H1 (cell line): ENCODE results near the gene MPP3. TPM values are rescaled to one million over a fixed set of nuclear protein-coding genes. Genes with fewer than 3 reads are reported as not detected.

Experiments
- CTCF ChIA-PET: fragments of 300-600 bp; sonication (Branson Sonifier 250); formaldehyde crosslinking; loops from one replicate; lab custom pipeline; 2021; ENCODE audit not compliant: partially characterized antibody; lab: Charles Lee
- POLR2A ChIA-PET: fragments of 300-600 bp; sonication (Branson Sonifier 250); formaldehyde crosslinking; loops from one replicate; lab custom pipeline; 2021; ENCODE audit warnings: inconsistent platforms; ENCODE audit not compliant: partially characterized antibody; lab: Charles Lee
- DNase-seq, 2 experiments: peaks; one replicate each; pipeline versions ENCODE4 v3.0.0 to v3.0.0-alpha.2; 2010 to 2022; ENCODE audit warnings: low spot score in 2 of 2, low read depth in 1 of 2, mixed read lengths in 1 of 2
- FAIRE-seq: peaks from 2 replicates; lab custom pipeline; 2011; peaks lifted over from hg19 to GRCh38; lab: Jason Lieb, UNC
- H2AFZ ChIP-seq: 2 replicates; pipeline ENCODE4 v1.8.1; 2012; ENCODE audit warnings: low read length, inconsistent platforms
- H2AK5ac ChIP-seq: 2 replicates; pipeline ENCODE4 v1.6.1; 2013; ENCODE audit warnings: low read depth, low read length
- H2BK120ac ChIP-seq: replicated peaks from 2 replicates; pipeline ENCODE3; 2013; ENCODE audit warnings: low read depth, low read length, inconsistent platforms
- H2BK12ac ChIP-seq: 2 replicates; pipeline ENCODE4 v1.6.1; 2013; ENCODE audit warnings: low read depth, low read length
- H2BK15ac ChIP-seq: 2 replicates; pipeline ENCODE4 v1.6.1; 2013; ENCODE audit warnings: low read length
- H2BK20ac ChIP-seq: 2 replicates; pipeline ENCODE4 v1.6.1; 2013; ENCODE audit warnings: low read length
- H2BK5ac ChIP-seq: 2 replicates; pipeline ENCODE4 v1.6.1; 2013; ENCODE audit warnings: low read depth, low read length
- H3K14ac ChIP-seq: 2 replicates; pipeline ENCODE4 v1.6.1; 2013; ENCODE audit warnings: inconsistent platforms; ENCODE audit not compliant: insufficient read length
- H3K18ac ChIP-seq: 2 replicates; pipeline ENCODE4 v1.6.1; 2013; ENCODE audit warnings: low read length; ENCODE audit errors: extremely low read depth
- H3K23ac ChIP-seq: 2 replicates; pipeline ENCODE4 v1.6.1; 2013; ENCODE audit warnings: inconsistent platforms; ENCODE audit not compliant: insufficient read length
- H3K23me2 ChIP-seq: 2 replicates; pipeline ENCODE4 v1.6.1; 2013; ENCODE audit warnings: low read depth, low read length
- H3K27ac ChIP-seq: 2 replicates; pipeline ENCODE4 v1.6.1; 2011; ENCODE audit warnings: low read depth, low read length, inconsistent platforms
- H3K27me3 ChIP-seq, 4 experiments: replicated peaks in 1 of 4; 1 replicate in 1 of 4; 2 replicates in 3 of 4; pipeline versions ENCODE4 v1.6.1 to v1.8.1; 2011 to 2013; ENCODE audit warnings: low read length in 3 of 4, mild to moderate bottlenecking in 3 of 4, inconsistent platforms in 2 of 4, mixed read lengths in 2 of 4, moderate library complexity in 1 of 4; ENCODE audit not compliant: control insufficient read depth in 3 of 4, insufficient read depth in 3 of 4; ENCODE audit errors: extremely low read depth in 1 of 4
- H3K36me3 ChIP-seq, 4 experiments: 2 replicates each; pipeline versions ENCODE4 v1.6.1 to v1.8.1; 2011 to 2013; ENCODE audit warnings: mild to moderate bottlenecking in 4 of 4, low read length in 3 of 4, moderate library complexity in 2 of 4, control low read depth in 1 of 4, inconsistent platforms in 1 of 4; ENCODE audit not compliant: insufficient read depth in 4 of 4, control insufficient read depth in 2 of 4
- H3K4ac ChIP-seq: replicated peaks from 2 replicates; pipeline ENCODE3; 2013; ENCODE audit warnings: low read length, low read depth, mixed read lengths, inconsistent platforms; ENCODE audit not compliant: insufficient read length
- H3K4me1 ChIP-seq, 4 experiments: replicated peaks in 1 of 4; 1 replicate in 1 of 4; 2 replicates in 3 of 4; pipeline versions ENCODE4 v1.6.1 to v1.8.1; 2011 to 2013; ENCODE audit warnings: low read length in 3 of 4, inconsistent platforms in 2 of 4, mixed read lengths in 1 of 4; ENCODE audit not compliant: insufficient read depth in 4 of 4, control insufficient read depth in 3 of 4
- H3K4me2 ChIP-seq, 2 experiments: 2 replicates each; pipeline versions ENCODE4 v1.6.1 to v1.8.1; 2011 to 2013; ENCODE audit warnings: low read depth in 2 of 2, low read length in 2 of 2, control low read depth in 1 of 2, inconsistent platforms in 1 of 2, mild to moderate bottlenecking in 1 of 2; ENCODE audit not compliant: insufficient read depth in 1 of 2
- H3K4me3 ChIP-seq, 4 experiments: fragments of 200-600, 300-600 bp in 1 of 4; sonication (generic), shearing (Covaris generic), sonication (Bioruptor Twin) in 1 of 4; 2 replicates each; pipeline versions ENCODE4 v1.5.1 to v1.8.1; 2011 to 2016; ENCODE audit warnings: low read length in 4 of 4, low read depth in 3 of 4, control low read depth in 2 of 4, inconsistent platforms in 2 of 4, mild to moderate bottlenecking in 2 of 4, mixed read lengths in 1 of 4, moderate library complexity in 1 of 4; ENCODE audit not compliant: insufficient read depth in 2 of 4; ENCODE audit errors: extremely low read depth in 1 of 4
- H3K56ac ChIP-seq: replicated peaks from 2 replicates; pipeline ENCODE3; 2013; ENCODE audit warnings: low read depth, mild to moderate bottlenecking, mixed read lengths, low read length, inconsistent platforms; ENCODE audit not compliant: insufficient read length
- H3K79me1 ChIP-seq: 2 replicates; pipeline ENCODE4 v1.6.1; 2013; ENCODE audit warnings: low read depth, low read length, control low read depth
- H3K79me2 ChIP-seq, 2 experiments: 2 replicates each; pipeline versions ENCODE4 v1.6.1 to v1.8.1; 2012 to 2013; ENCODE audit warnings: low read length in 2 of 2, mild to moderate bottlenecking in 2 of 2, inconsistent platforms in 1 of 2; ENCODE audit not compliant: insufficient read depth in 2 of 2, control insufficient read depth in 1 of 2
- H3K9ac ChIP-seq, 4 experiments: replicated peaks in 1 of 4; 1 replicate in 1 of 4; 2 replicates in 3 of 4; pipeline versions ENCODE4 v1.6.1 to v1.8.1; 2011 to 2013; ENCODE audit warnings: low read depth in 3 of 4, low read length in 3 of 4, control low read depth in 2 of 4, mild to moderate bottlenecking in 2 of 4, moderate library complexity in 2 of 4, inconsistent platforms in 1 of 4; ENCODE audit errors: extremely low read depth in 1 of 4
- H3K9me3 ChIP-seq, 2 experiments: 2 replicates each; pipeline versions ENCODE4 v1.6.1 to v1.8.1; 2012 to 2013; ENCODE audit warnings: mild to moderate bottlenecking in 2 of 2, moderate library complexity in 2 of 2, control low read depth in 1 of 2, inconsistent platforms in 1 of 2, low read depth in 1 of 2, low read length in 1 of 2, mixed read lengths in 1 of 2; ENCODE audit not compliant: insufficient read depth in 2 of 2
- H4K20me1 ChIP-seq, 2 experiments: replicated peaks in 1 of 2; 2 replicates each; pipeline versions ENCODE3 to v1.8.1; 2011 to 2013; ENCODE audit warnings: inconsistent platforms in 2 of 2, low read length in 2 of 2, mild to moderate bottlenecking in 1 of 2; ENCODE audit not compliant: insufficient read depth in 2 of 2, control insufficient read depth in 1 of 2
- H4K5ac ChIP-seq: 2 replicates; pipeline ENCODE4 v1.6.1; 2013; ENCODE audit warnings: low read length, low read depth, mixed read lengths, inconsistent platforms; ENCODE audit not compliant: insufficient read length
- H4K8ac ChIP-seq: 2 replicates; pipeline ENCODE4 v1.8.0; 2013; ENCODE audit warnings: mild to moderate bottlenecking, moderate library complexity, low read length, inconsistent platforms; ENCODE audit not compliant: insufficient read depth; ENCODE audit errors: extremely low read depth
- H4K91ac ChIP-seq: replicated peaks from 2 replicates; pipeline ENCODE3; 2013; ENCODE audit warnings: low read length, mixed read lengths, inconsistent platforms; ENCODE audit not compliant: insufficient read length
- ATF3 ChIP-seq: IDR thresholded peaks from 2 replicates; pipeline ENCODE4 v1.6.1; 2011; ENCODE audit warnings: low read depth, mild to moderate bottlenecking, low read length; ENCODE audit not compliant: insufficient read depth
- CREB1 ChIP-seq: IDR thresholded peaks from 2 replicates; pipeline ENCODE4 v1.6.1; 2012; ENCODE audit warnings: inconsistent platforms
- RAD21 ChIP-seq, 2 experiments: IDR thresholded peaks in 1 of 2; conservative IDR thresholded peaks in 1 of 2; 2 replicates each; pipeline ENCODE4 v1.6.1; 2011; ENCODE audit warnings: low read depth in 2 of 2, low read length in 2 of 2, improper control_type of control experiment in 1 of 2, inconsistent platforms in 1 of 2, mild to moderate bottlenecking in 1 of 2, moderate library complexity in 1 of 2
- TEAD4 ChIP-seq: IDR thresholded peaks from 2 replicates; pipeline ENCODE4 v1.6.1; 2012; ENCODE audit warnings: low read depth, low read length, inconsistent platforms, mixed read lengths
- WGBS, 2 experiments: shearing (Covaris generic) in 1 of 2; methylation state at CpG; one replicate each; pipeline versions ENCODE4 v1.1.6 to v1.1.7; 2013 to 2015; ENCODE audit warnings: low lambda C conversion rate in 2 of 2, mixed read lengths in 2 of 2, inconsistent platforms in 1 of 2, low coverage in 1 of 2, missing lambda C conversion rate in 1 of 2; ENCODE audit not compliant: insufficient replicate concordance in 2 of 2, insufficient coverage in 1 of 2, insufficient read length in 1 of 2; ENCODE audit errors: extremely low coverage in 1 of 2, missing lambda C conversion rate in 1 of 2; 5-methylcytosine and 5-hydroxymethylcytosine counted together
- polyA plus RNA-seq, 7 experiments: library from polyadenylated mRNA; depleted of rRNA in 3 of 7; stranded (reverse) in 5 of 7; unstranded in 2 of 7; fragments of >200 nt in 5 of 7; fragments of 200-250 nt in 2 of 7; gene quantifications; 1 replicate in 5 of 7; 2 replicates in 1 of 7; 4 replicates in 1 of 7; pipeline versions ENCODE4 v1.2.1 to v1.2.3, GENCODE V29; 2011 to 2013; ENCODE audit warnings: missing spikeins in 2 of 7, mixed read lengths in 2 of 7
- total RNA-seq: library from RNA; stranded (reverse); fragmentation: NEBNext Ultra II Directional; extraction: Animal tissue kit (Norgen Biotek cat#: 25700); gene quantifications from 2 replicates; pipeline ENCODE4 v1.2.1, GENCODE V29; 2021
- TF ChIP-seq, protein P1 (sequence below), 3 experiments: IDR thresholded peaks; 1 replicate in 2 of 3; 2 replicates in 1 of 3; pipeline versions ENCODE4 v1.5.1 to v1.6.1; 2011; ENCODE audit warnings: low read length in 3 of 3, mild to moderate bottlenecking in 3 of 3, inconsistent platforms in 2 of 3, low read depth in 1 of 3, moderate library complexity in 1 of 3; ENCODE audit not compliant: insufficient read depth in 1 of 3; ENCODE audit errors: control extremely low read depth in 1 of 3

Gene MPP3
- total and polyA plus RNA-seq, 2 of the 8 experiments (the other 6 are each of a cell fraction or from before 2014, with no cell fraction given), result 3.1 to 6.1 TPM

GRCh38 chr17:43766413-43767052 lies 66.4 kb downstream of the MPP3 start:
- H3K4me2 ChIP-seq, result no peak overlapping the region
- H3K36me3 ChIP-seq, result peaks cover 0 to 8% (median 3%) of the 10 kb centered on the region in 4 experiments; a peak in 3 of 8 replicates
- no peak overlapping the region for H3K14ac ChIP-seq
- no peaks in the 10 kb centered on the region for H3K23me2 ChIP-seq
- no peak overlapping the region for H3K18ac ChIP-seq
- H3K9me3 ChIP-seq, result no peaks in the 10 kb centered on the region
- H3K56ac ChIP-seq, result no peak overlapping the region
- H2AK5ac ChIP-seq, result no peak overlapping the region
- no peak overlapping the region for H3K23ac ChIP-seq
- ChIA-PET POLR2A (interaction anchor here (0.6 to 1.4 kb wide), 3 partner anchors 52 to 737 kb away, joined by 3 to 5 read pairs (median 3); partner anchors contain the start of gene GPATCH8), CTCF (interaction anchor here (0.6 to 15.3 kb wide), 46 partner anchors 9 to 579 kb away, joined by 3 to 220 read pairs (median 4); partner anchors contain the start of genes CD300LG, CFAP97D1 and SOST)
- TF ChIP-seq, protein P1, sequence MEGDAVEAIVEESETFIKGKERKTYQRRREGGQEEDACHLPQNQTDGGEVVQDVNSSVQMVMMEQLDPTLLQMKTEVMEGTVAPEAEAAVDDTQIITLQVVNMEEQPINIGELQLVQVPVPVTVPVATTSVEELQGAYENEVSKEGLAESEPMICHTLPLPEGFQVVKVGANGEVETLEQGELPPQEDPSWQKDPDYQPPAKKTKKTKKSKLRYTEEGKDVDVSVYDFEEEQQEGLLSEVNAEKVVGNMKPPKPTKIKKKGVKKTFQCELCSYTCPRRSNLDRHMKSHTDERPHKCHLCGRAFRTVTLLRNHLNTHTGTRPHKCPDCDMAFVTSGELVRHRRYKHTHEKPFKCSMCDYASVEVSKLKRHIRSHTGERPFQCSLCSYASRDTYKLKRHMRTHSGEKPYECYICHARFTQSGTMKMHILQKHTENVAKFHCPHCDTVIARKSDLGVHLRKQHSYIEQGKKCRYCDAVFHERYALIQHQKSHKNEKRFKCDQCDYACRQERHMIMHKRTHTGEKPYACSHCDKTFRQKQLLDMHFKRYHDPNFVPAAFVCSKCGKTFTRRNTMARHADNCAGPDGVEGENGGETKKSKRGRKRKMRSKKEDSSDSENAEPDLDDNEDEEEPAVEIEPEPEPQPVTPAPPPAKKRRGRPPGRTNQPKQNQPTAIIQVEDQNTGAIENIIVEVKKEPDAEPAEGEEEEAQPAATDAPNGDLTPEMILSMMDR (IDR thresholded peaks at IDR 0.05; ENCODE audit: control extremely low read depth in 1 of 3, insufficient read depth in 1 of 3, low read depth in 1 of 3, low read length in 3 of 3), result peak; percentile 77 to 88 (median 84)
- TF ChIP-seq TEAD4, result peak; percentile 71
- no peak for TF ChIP-seq CREB1
- no peak for TF ChIP-seq ATF3
- peak; percentile 62 to 67 for TF ChIP-seq RAD21 (IDR thresholded peaks at IDR 0.05 in 1 of 2, conservative IDR thresholded peaks at IDR 0.05 in 1 of 2; ENCODE audit: low read depth in 2 of 2, low read length in 2 of 2)
- H2BK12ac ChIP-seq, result no peak overlapping the region
- H3K4me3 ChIP-seq, result no peak overlapping the region
- DNase-seq (peak in 1 of 2 experiments; percentile 86), FAIRE-seq (peak; percentile 39)
- H4K20me1 ChIP-seq, result no peaks in the 10 kb centered on the region
- H3K79me2 ChIP-seq, result no peaks in the 10 kb centered on the region
- no peak overlapping the region for H2BK120ac ChIP-seq
- no peaks in the 10 kb centered on the region; the same call in 1 of the 2 replicates for H3K79me1 ChIP-seq
- no peak overlapping the region for H4K8ac ChIP-seq
- H2BK15ac ChIP-seq, result no peak overlapping the region
- H3K27me3 ChIP-seq, result no peaks in the 10 kb centered on the region
- no peak overlapping the region for H3K9ac ChIP-seq
- H2BK20ac ChIP-seq, result no peak overlapping the region
- no peak overlapping the region for H2AFZ ChIP-seq
- no peak overlapping the region for H3K27ac ChIP-seq
- no peak overlapping the region for H4K5ac ChIP-seq
- WGBS, 2 experiments, result 50% methylated on average over 7 of the region's 7 CpGs; no CpG with 5 or more reads in 1 of the 2 experiments
- H3K4me1 ChIP-seq, result no peaks in the 10 kb centered on the region
- H4K91ac ChIP-seq, result no peak overlapping the region
- no peak overlapping the region for H3K4ac ChIP-seq
- H2BK5ac ChIP-seq, result no peak overlapping the region
